CD4-positive, alpha-beta T cell treated with Interleukin-17A for 1 hour (primary cell): ENCODE data around the gene LRRC7.

Experiments used
- DNase-seq: peaks from one replicate; pipeline ENCODE4 v3.0.0-alpha.2; 2020

The LRRC7 gene

GRCh38 chr1:69592341-69592740, 24.6 kb downstream of the LRRC7 start:
- DNase-seq: no peak

GRCh38 chr1:69595486-69595885, 27.8 kb downstream of the LRRC7 start:
- DNase-seq: no peak

GRCh38 chr1:69611316-69611715, 43.6 kb downstream of the LRRC7 start:
- DNase-seq: no peak

GRCh38 chr1:69613414-69613813, 45.7 kb downstream of the LRRC7 start:
- no peak for DNase-seq

- DNase-seq: no peak
Measured at GRCh38 chr1:69638673-69639072, 71.0 kb downstream of the LRRC7 start.

DNA sequence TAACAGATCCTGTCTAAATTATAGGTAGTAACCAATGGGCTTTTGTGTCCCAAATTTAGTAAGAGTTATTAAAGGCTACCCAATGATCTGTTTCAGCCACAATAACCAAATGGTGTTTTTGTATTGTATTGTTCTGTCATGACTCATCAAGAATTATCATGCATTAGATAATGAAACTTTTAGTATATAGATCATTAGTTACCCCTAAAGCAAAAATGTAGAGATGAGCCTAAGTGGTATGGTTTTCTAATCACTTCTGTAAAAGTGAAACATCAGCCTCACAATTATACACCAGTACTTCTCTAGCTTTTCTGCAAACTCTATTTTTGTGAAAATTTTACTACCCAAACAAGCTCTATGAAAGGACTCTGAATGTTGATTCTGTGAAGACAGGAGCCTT, 71.4 kb downstream of the LRRC7 start:
- no peak for DNase-seq

DNA sequence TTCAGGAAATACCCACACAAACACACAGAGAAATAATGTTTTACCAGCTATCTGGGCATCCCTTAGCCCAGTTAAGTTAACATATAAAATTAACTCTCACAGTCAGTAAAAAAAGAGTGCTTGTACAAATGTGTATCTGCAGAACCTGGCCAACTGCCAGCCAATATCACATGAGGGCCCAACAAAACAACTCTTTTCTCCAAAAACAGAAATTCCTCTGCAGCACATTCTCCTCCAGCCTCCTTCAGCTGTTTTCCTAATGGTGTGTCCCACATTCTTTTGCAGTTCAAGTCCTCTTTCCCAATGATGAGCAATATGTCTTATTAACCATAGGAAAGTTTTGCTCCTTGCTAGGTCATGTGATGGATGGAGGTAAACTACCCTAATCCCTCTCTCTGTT, 75.5 kb downstream of the LRRC7 start:
- DNase-seq: no peak

DNA sequence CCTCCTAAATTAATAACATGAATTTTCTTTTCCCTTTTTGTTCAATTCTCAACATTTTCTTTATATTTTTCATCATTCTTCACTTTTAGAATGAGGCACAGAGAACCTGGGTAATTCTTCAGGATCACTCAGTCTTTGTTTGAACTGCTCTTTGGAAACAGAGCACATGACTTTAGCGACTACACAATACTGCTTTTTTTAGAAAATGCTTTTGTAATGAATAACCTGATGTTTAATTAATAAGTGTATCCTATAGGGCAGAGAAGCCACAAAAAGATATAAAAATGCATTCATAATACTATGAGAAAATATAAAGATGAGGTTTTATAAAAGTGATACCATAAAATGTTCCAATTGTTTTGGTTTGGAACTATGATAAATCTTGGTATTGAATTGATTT, 77.8 kb downstream of the LRRC7 start:
- DNase-seq: no peak

- no peak for DNase-seq
Measured at GRCh38 chr1:69648486-69648885, 80.8 kb downstream of the LRRC7 start.

GRCh38 chr1:69649383-69649990, 81.8 kb downstream of the LRRC7 start:
- no peak for DNase-seq

DNA sequence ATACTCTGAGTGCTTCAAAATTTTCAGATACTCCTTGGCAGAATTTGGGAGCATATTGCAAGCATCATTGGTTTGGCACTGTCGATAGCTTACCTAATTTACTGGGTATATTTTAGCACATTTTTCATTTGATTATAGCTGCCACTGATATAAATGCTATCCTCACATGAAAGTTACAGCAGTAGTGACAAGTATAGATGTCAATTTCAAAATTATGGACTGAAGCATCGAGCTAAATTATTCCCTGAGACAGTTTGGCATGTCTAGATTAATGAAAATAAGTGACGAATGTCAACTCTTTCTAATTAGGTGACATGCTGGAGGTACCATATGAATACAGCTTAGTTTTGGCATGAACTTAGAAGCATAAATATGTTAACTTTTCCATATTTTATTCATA, 83.1 kb downstream of the LRRC7 start:
- no peak for DNase-seq

- no peak for DNase-seq
Measured at GRCh38 chr1:69651656-69652055, 83.9 kb downstream of the LRRC7 start.

GRCh38 chr1:69657971-69658370, 90.2 kb downstream of the LRRC7 start:
- DNase-seq: no peak

GRCh38 chr1:69661686-69662085, 94.0 kb downstream of the LRRC7 start:
- DNase-seq: no peak

GRCh38 chr1:69662321-69662720, 94.6 kb downstream of the LRRC7 start:
- DNase-seq: no peak

DNA sequence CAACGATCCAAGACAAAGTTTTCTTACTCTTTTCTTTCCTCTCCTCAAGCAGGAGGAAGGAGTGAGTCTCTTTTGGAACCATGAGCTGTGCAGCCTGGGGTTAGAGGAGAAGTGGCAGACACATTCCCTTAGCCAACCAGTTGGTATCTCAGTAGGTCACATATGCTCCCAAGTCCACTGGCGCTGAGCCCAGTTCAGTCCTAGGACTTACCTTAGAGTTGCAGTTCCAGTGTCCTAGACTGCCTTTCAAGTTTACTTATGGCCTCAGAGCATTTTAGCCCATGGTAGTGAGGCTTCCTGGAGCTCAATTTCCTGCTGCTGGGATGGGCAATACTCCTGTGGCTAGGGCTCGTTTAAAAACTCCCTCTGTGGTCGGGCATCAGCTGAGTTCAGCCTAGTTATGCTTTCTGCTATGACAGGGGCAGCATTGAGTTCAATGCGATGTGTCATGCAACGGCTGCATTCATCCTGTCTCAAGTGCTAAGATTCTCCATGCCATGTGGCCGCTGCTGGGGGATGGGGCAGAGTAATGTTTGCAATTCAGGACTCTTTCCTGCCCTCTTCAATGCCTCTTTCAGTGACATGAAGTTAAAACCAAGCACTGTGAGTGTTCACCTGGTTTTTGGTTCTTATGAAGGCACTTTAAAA, 103.8 kb downstream of the LRRC7 start:
- no peak for DNase-seq

DNA sequence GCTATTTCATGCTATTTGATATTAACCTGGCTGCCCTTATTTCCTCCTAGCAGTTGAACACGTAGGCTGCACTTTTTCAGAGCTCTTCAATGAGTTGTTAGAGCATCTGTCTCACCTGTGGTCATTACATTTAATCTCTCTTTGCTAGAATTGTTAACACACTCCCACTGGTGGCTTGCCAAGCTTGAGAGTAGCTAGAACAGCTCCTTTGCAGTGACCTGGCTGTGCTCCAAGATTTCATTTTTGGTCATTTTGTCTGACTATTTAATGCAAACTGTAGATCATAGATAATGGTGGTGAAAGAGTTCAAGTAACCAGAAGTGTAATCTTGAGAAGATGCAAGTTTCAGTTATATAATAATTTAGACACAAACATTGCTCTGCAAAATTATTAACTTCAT, 105.6 kb downstream of the LRRC7 start:
- no peak for DNase-seq

DNA sequence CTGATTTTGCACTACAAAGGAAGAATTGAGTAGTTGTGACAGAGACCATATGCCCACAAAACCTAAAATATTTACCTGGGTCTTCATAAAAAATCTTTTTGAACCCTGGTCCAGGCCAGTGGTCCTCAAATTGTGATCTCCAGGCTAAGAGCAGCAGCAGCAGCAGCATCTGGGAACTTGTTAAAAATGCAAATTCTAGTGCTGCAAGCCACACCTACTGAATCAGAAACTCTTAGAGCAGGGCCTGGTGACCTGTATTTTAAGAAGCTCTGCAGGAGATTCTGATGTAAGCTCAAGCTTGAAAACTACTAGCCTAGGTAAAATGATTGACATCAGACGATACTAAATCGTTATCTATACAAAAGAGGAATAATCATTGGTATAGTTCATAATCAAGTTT, 112.2 kb downstream of the LRRC7 start:
- DNase-seq: no peak

GRCh38 chr1:69686367-69686984, 118.8 kb downstream of the LRRC7 start:
- no peak for DNase-seq

GRCh38 chr1:69688193-69688592, 120.5 kb downstream of the LRRC7 start:
- DNase-seq: no peak

DNA sequence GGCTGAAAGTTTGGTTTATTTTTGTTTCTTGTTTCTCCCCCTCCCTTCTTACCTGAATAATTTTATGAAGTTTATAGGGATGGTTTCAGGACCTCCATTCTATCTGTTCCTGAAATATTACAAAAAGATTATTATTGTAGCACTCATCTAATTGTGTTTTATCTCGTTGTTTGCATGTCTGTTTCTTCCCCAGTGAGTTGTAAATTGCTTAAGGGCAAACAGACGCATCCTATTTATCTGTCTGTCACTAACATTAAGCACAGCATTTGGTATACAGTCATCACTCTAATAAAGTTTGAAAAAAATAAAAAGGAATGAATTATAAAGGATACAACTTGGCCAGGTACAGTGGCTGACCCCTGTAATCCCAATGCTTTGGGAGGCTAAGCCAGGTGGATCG, 123.5 kb downstream of the LRRC7 start:
- no peak for DNase-seq

GRCh38 chr1:69693921-69694675, 126.4 kb downstream of the LRRC7 start:
- DNase-seq: no peak

- DNase-seq: no peak
Measured at GRCh38 chr1:69697340-69697739, 129.6 kb downstream of the LRRC7 start.

DNA sequence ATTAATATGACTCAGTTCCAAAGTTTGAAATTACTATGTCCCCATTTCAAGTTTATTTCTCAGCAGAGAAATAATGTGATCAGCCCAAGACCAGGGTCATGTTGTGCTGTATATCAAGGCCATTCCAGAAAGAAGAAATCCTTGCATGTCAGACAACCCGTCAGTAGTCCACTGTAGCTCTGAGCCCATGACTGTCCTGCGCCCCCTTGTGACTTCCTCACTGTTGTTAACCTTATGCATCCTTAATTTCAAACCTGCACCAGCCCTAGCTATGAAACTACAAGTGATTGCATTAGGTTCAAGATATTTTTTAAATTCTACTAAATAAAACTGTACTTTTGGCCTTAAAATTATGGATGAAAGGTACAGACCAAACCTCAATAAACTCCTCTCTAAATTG, 133.0 kb downstream of the LRRC7 start:
- no peak for DNase-seq
